Stomach (tissue), 4 donors: ENCODE data around the gene POMT2.

Experiments used
- POLR2A ChIP-seq, 4 donors: fragments of 450-650 bp; IDR thresholded peaks; one replicate each; pipeline ENCODE4 v1.6.1; 2016; ENCODE audit warnings: antibody characterized with exemption in 4 of 4, control low read depth in 2 of 4, mild to moderate bottlenecking in 1 of 4, moderate library complexity in 1 of 4
- POLR2AphosphoS5 ChIP-seq, 3 donors: sonication (generic); formaldehyde crosslinking; IDR thresholded peaks; one replicate each; pipeline ENCODE4 v1.6.1; 2016; ENCODE audit warnings: antibody characterized with exemption in 3 of 3
- TF ChIP-seq, protein P1 (sequence below), 7 experiments: fragments of 450-650 bp in 4 of 7; fragments of 200-600 bp in 3 of 7; sonication (generic) in 3 of 7; IDR thresholded peaks; one replicate each; pipeline ENCODE4 v1.5.1; 2016 to 2019; ENCODE audit warnings: antibody characterized with exemption in 7 of 7, control low read depth in 2 of 7, mild to moderate bottlenecking in 1 of 7

- TF ChIP-seq, protein P1, sequence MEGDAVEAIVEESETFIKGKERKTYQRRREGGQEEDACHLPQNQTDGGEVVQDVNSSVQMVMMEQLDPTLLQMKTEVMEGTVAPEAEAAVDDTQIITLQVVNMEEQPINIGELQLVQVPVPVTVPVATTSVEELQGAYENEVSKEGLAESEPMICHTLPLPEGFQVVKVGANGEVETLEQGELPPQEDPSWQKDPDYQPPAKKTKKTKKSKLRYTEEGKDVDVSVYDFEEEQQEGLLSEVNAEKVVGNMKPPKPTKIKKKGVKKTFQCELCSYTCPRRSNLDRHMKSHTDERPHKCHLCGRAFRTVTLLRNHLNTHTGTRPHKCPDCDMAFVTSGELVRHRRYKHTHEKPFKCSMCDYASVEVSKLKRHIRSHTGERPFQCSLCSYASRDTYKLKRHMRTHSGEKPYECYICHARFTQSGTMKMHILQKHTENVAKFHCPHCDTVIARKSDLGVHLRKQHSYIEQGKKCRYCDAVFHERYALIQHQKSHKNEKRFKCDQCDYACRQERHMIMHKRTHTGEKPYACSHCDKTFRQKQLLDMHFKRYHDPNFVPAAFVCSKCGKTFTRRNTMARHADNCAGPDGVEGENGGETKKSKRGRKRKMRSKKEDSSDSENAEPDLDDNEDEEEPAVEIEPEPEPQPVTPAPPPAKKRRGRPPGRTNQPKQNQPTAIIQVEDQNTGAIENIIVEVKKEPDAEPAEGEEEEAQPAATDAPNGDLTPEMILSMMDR (IDR thresholded peaks at IDR 0.05), result no peak
- no peak for TF ChIP-seq POLR2AphosphoS5 (IDR thresholded peaks at IDR 0.05)
- no peak for TF ChIP-seq POLR2A (IDR thresholded peaks at IDR 0.05)
Measured at GRCh38 chr14:77338302-77338701, 17.6 kb upstream of the POMT2 start.
